CD4-positive, alpha-beta T cell treated with Interleukin-2 at 100 ng/mL for 4 hours (primary cell): Measurements from ENCODE around the gene ERC2.

Experiments
- DNase-seq: peaks from one replicate; pipeline ENCODE4 v3.0.0-alpha.2; 2020; ENCODE audit warnings: low spot score

Gene ERC2

DNA sequence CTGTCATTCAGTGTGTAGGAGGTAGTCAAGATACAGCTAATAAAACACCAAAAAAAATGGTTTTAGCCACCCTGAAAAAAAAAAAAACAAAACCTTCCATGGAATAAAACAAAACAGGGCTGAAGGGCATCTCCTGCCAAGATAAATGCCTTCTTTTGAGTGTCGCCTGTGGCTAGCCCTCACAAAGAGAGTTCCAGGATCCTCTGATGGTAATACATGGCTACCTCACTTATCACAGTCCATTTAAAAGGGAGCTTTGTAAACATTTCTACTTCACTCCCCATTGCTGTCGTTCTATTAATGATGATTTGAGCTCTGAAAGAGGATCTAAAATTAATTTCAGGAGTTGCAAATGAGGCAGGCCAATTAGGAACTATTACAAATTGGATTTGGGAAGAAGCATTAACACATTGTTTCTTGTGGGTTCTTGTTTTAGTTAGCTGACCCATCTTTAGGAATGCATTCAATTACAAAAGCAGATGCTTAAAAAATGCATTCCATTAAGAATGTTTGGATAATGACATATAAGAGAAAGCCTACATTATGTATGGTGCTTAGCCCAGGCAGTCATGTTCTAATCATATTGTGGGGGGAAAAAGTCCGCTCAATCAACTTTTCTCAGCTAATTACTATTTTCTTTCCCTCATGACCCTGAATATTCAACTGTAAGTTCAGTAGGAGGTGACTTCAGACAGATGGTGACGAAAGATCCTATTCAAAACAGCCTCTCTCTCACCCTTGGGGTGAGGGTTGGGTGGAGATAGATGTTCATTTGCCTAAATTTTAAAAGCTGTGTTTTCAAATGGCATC lies 726.0 kb downstream of the ERC2 start:
- no peak for DNase-seq

DNA sequence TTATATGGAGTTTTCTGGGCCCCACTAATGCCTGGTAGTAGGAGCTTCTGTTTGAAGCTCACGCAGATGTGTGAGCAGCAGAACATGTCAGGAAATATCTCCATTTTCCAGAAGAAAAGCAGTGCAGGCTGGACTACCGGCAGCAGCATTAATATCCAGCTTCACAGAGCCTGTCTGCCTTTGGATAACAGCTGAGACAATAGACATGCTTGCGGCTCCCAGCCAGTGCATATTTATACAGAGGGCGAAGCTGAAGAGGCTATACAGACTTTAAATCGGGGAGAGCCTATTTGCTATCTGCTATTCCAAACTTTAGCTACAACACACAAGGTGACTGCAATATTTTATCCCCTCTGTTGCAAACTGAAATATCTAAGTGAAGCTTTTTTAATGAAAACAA lies 731.1 kb downstream of the ERC2 start:
- no peak for DNase-seq

- DNase-seq: no peak
These were observed 732.3 kb downstream of the ERC2 start for GRCh38 chr3:55735976-55736375.

DNA sequence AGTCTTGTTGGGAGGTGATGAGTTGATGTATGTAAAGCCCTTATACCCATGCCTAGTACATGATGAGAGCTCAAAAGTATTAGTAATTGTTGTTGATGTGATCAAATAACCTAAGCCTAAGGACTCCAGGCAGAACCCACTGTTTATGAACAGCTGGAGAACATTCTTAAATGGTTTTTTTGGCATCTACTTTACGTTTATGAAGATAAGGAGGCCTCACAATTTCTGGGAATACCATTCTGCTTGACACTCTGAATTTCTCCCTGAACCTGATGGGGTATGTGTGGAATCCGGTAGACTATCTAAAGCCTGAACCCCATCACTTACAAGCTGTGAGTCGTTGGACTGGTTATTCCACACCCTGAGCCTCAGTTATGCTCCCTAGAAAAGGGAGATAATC lies 736.5 kb downstream of the ERC2 start:
- DNase-seq: no peak

- DNase-seq: no peak
These were observed 738.7 kb downstream of the ERC2 start for GRCh38 chr3:55729546-55729945.

DNA sequence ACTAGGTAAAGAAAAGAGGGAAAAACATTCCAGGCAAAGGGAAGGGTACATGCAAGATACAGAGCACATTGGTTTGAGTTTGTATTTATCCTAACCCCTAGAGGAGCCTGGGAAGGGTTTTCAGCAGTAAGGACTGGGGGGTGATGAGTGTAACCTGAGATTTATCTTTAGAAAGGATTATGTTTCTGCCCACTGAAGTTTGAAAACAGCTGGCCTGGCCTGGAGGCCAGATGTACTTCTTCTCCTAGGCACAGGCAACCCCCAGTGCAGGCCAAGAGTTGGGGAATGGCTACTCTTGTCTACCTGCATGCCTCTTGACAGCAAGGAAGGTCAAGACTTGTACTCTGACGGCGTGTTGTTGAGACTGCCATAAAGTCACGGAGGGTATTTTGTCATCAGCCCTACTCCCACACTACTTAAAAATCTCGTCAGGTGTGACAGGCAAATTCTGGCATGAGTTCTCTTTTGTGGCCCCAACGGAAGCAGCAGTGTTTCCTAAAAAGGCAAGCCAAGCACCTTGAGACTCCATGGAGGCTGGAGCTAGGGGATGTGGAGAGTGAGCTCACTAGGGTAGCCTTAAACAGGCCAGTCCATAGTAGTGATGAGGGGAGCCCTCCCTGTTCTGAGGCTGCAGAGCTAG lies 739.7 kb downstream of the ERC2 start:
- no peak for DNase-seq

- no peak for DNase-seq
These were observed 741.8 kb downstream of the ERC2 start for GRCh38 chr3:55726501-55726775.

- no peak for DNase-seq
These were observed 742.4 kb downstream of the ERC2 start for GRCh38 chr3:55725681-55726500.

GRCh38 chr3:55724821-55725220 lies 743.4 kb downstream of the ERC2 start:
- DNase-seq: no peak

DNA sequence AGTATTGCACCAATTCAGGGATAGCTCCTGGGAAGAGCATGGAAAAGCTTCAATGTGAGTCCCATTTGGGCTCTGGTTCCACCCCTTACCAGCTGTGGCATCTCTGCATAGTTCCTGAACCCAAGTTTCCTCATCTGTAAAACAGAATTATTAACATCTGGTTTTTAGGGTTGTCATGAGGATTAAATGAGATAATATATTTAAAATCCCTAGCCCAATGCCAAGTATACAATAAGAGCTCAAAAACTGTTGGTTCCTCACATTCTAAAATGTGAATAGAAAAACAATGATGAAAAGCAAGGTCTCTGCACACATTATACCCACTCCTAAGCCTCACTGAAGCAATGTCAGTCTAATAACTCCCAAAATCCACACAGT lies 743.9 kb downstream of the ERC2 start:
- no peak for DNase-seq

DNA sequence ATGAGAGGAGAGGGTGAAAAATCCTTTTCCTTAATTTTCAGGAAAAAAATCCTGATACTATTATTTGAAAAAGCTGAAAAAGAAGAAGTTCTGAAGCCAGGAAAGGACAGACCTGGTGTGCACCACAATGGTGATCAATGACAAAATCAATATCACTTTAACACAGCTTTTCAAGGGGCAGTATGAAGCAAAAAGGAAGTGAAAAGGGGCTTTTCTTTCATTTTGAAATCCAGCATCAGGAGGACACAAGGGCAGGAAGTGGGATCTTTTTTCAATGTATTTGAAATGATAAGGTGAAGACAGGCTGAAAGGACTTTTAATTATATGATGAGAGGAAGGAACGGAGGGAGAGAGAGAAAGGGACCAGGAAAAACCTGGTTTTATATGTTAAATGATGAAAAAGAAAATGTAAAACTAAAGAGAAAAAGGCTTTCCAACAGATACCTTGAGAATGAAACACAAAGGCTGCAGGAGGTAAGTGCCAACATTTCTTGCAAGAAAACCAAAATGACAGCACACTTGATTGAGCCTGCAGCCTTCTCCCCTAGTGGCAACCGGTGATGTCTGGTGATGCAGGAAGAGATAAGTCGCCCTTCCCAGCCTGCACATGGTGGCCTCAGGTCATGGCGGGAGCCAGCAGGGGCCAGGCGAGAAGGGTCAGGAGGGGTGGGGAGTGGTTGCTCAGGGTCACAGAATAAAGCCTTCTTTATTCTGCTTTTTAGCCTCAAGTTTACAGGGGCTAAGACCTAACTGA lies 744.4 kb downstream of the ERC2 start:
- no peak for DNase-seq

DNA sequence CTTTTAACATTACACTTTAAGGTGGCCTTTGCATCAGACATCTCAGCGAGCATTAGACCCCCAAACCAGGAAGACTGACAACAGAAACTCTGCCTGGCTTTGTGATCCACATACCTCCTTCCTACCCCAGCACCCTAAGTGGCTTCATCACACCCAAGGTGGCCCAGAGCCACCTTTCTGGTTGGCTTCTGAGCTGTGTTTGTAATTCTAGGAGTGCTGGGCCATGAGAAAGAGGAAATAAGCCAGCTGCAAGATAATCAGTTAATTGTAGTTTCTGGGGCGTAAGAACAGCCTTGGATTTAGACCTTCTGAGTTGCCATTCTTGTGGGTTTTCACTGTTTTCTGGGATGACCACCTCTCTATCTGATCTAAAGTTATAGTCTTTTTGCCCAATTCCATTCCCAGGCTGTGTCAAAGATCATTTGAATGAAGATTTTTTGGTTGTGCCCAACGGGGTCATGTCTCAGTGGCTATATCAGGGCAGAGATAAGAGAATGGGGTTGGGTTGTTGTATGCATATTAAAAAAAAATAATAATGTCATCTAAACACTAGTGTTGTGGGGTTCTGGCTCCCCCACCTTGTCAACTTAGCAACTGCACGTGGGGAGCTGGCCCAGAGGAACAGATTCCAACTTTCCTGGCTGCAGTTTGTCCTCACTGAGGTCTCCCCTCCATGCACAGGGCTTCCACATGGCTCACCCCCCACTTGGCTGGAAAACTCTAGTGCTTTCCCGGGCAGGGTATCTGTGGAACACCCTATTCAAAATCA lies 746.4 kb downstream of the ERC2 start:
- no peak for DNase-seq

GRCh38 chr3:55720614-55721013 lies 747.7 kb downstream of the ERC2 start:
- DNase-seq: no peak

GRCh38 chr3:55719508-55719907 lies 748.8 kb downstream of the ERC2 start:
- no peak for DNase-seq

GRCh38 chr3:55719006-55719405 lies 749.3 kb downstream of the ERC2 start:
- no peak for DNase-seq

DNA sequence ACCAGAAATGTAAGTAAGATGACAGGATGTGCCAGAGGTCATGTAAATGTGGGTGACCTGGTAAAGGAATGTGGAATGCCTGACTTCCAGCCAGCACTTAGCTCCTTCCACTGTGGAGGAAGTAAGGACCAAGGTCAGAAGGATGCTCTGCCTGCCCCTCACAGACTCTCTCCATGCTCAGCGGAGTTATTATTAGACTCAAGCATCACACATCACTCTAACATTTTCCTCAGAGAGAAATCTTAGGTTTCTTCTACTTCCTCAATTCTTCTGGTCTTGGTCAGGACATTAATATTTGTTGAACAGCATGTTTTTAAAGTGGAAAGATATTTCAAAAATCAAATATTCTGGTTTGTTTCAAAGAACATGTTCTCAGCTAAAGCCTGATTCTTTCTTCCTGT lies 749.7 kb downstream of the ERC2 start:
- DNase-seq: no peak

DNA sequence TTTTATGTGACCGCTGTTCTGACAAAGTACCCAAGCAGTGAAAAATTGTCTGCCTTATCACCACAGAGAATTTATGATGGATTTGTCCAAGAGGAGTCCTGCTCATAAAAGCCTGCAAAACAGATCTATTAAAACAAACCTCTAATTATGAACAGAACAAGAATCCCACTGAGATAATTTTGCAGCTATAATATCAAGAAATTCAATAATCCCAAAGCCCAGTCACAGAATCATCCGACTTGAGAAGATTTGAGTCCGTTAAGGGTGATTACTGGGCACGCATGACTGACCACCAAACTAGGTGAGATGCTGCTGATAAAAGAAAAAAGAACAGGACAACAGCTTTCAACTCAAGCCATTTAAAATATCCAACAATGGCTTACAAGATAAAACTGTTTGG lies 750.2 kb downstream of the ERC2 start:
- DNase-seq: no peak

GRCh38 chr3:55717481-55717880 lies 750.8 kb downstream of the ERC2 start:
- DNase-seq: no peak

- no peak for DNase-seq
These were observed 751.5 kb downstream of the ERC2 start for GRCh38 chr3:55716611-55717225.

GRCh38 chr3:55716044-55716443 lies 752.2 kb downstream of the ERC2 start:
- no peak for DNase-seq

DNA sequence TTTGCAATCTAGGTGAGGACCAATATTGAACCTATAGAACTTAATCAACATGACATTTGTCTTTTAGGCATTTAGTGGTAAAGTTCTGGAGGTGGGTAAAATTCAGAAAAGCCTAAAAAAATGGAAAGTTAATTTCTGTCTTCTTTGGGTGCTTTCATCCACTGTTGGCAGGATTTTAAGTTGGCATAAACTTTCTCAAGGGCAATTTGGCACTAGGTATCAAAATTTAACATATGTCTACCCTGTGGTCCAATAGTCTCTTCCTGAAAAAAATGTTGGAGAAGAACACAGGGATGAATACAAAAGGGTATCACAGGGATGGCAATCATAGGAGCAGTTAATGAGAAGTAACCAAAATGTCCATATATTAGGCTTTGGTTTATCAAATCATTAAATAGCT lies 754.2 kb downstream of the ERC2 start:
- DNase-seq: no peak
